Body of pancreas (tissue), 4 donors: ENCODE data around the gene RGS10. TPM values are rescaled to one million over a fixed set of nuclear protein-coding genes. Genes with fewer than 3 reads are reported as not detected.

Experiments
- ATAC-seq: fragments of 150-250 bp; one replicate; pipeline ENCODE4 v1.9.1; 2016
- DNase-seq, 4 donors: peaks; one replicate each; pipeline ENCODE4 v3.0.0-alpha.2; 2019
- H3K27ac ChIP-seq, 4 donors: fragments of 200-600 bp; sonication (generic); 1 replicate in 3 of 4; 2 replicates in 1 of 4; pipeline versions ENCODE4 v1.5.1 to v1.6.1; 2016 to 2019; ENCODE audit warnings: mild to moderate bottlenecking in 1 of 4, mixed read lengths in 1 of 4, moderate library complexity in 1 of 4
- H3K27me3 ChIP-seq, 2 donors: fragments of 200-600 bp; sonication (generic); one replicate each; pipeline ENCODE4 v1.6.0; 2016; ENCODE audit warnings: mild to moderate bottlenecking in 1 of 2
- H3K36me3 ChIP-seq, 2 donors: fragments of 200-600 bp; sonication (generic); replicated peaks in 1 of 2; 2 replicates each; pipeline ENCODE4 v1.5.1; 2016; ENCODE audit warnings: low read depth in 2 of 2; ENCODE audit not compliant: insufficient read depth in 1 of 2
- H3K4me1 ChIP-seq: fragments of 200-600 bp; sonication (generic); one replicate; pipeline ENCODE4 v1.6.0; 2016
- H3K4me3 ChIP-seq, 2 donors: fragments of 200-600 bp; sonication (generic); 1 replicate in 1 of 2; 2 replicates in 1 of 2; pipeline ENCODE4 v1.5.1; 2016 to 2019
- H3K9me3 ChIP-seq, 3 donors: fragments of 200-600 bp; sonication (generic); 1 replicate in 2 of 3; 2 replicates in 1 of 3; pipeline ENCODE4 v1.5.1; 2016
- POLR2A ChIP-seq, 3 donors: fragments of 450-650 bp; IDR thresholded peaks; one replicate each; pipeline ENCODE4 v1.6.1; 2016; ENCODE audit warnings: antibody characterized with exemption in 3 of 3, mild to moderate bottlenecking in 2 of 3
- WGBS, 2 donors: methylation state at CpG; one replicate each; pipeline ENCODE4 v1.1.5; 2017; 5-methylcytosine and 5-hydroxymethylcytosine counted together
- intact Hi-C: fragments of 100-400 bp; cut with DNase I; formaldehyde crosslinking; loops from one replicate; pipeline ENCODE4 v1.15.1; 2023
- total RNA-seq, 2 donors: library from RNA; depleted of rRNA; stranded (reverse); fragments of >200 nt; gene quantifications; one replicate each; pipeline ENCODE4 v1.1.0, GENCODE V29; 2016
- TF ChIP-seq, protein P1 (sequence below), 7 experiments: fragments of 450-650 bp in 4 of 7; fragments of 200-600 bp in 3 of 7; sonication (generic) in 3 of 7; IDR thresholded peaks; one replicate each; pipeline ENCODE4 v1.5.1; 2016 to 2019; ENCODE audit warnings: antibody characterized with exemption in 7 of 7

RGS10 gene
- total RNA-seq, 2 donors from 2014 or later: 13.2 to 21.3 TPM

DNA sequence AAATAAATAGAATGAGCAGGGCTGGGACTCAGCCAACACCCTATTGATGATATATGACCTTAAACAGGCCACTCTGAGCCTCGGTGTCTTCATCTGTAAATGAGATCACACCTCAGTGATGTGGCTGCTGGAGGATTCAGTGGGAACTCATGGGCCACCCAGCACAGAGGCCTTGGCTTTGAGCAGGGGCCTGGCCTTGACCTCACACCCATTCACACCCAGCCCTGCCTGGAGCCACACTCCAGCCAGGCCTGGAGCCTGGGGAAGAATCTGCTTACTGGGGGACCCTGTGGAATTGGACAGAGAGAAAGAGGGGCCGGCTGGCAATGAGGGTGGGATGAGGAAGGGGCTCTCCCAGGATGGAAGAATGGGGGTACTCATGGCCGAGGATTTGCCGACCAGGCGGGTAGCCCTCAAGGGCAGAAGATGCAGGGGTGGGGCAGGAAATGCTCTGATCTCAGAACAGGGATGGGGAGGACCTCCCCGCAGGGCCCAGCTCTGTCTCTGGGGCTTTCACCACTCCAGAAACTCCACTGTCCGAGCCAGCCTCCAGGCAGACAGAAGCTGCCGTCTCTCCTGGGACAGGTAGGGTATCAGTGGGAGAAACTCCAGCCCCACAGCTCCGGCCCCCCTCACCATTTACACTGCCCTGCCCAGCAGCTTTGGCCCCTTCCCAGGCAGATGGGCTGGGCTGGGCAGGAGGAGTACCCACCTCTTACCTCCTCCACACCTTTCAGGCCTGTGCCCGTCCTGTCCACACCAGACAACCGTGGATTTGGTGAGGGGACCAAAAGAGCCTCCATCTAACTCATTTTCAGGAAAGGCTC, 81.9 kb downstream of the RGS10 start:
- intact Hi-C loops: no loop called here
- no peak overlapping the region for H3K27ac ChIP-seq
- DNase-seq: no peak

DNA sequence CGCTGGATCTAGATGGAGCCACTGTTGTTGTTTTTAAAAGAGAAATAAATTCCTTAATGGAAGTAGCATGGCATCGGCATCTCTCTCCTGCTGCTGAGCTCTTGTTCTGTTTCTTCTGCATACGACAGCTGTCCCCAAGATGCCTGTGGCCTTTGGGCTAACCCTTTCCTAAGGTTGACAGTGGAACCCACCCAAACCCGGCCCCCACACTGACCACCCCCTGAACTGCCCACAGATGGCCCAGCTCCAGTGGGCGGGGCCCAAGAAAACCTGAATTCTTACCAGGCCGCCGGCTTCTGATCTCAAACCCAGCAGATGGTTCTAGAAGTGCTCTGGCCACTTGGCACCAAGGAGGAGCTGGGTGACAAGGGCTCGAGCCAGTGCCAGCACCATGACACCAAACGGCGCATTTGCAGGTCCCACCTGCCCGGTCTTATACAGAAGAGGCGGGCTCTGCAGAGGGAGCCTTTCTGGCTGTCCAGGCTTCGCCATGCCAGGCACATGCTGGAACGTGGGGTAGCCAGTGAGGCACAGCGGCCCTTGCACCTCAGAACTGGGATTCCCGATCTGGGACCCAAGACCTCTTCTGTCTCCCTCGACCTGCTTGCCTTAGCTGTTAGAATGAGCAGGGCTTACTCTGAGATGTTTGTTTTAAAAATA, 82.7 kb downstream of the RGS10 start:
- 83 to 90% methylated on average over 16 to 17 of the region's 17 CpGs for WGBS, 2 donors
- intact Hi-C loops: no loop called here
- no peaks in the 10 kb centered on the region for H3K36me3 ChIP-seq
- DNase-seq: no peak
- no peak overlapping the region for H3K4me3 ChIP-seq
- TF ChIP-seq, protein P1, sequence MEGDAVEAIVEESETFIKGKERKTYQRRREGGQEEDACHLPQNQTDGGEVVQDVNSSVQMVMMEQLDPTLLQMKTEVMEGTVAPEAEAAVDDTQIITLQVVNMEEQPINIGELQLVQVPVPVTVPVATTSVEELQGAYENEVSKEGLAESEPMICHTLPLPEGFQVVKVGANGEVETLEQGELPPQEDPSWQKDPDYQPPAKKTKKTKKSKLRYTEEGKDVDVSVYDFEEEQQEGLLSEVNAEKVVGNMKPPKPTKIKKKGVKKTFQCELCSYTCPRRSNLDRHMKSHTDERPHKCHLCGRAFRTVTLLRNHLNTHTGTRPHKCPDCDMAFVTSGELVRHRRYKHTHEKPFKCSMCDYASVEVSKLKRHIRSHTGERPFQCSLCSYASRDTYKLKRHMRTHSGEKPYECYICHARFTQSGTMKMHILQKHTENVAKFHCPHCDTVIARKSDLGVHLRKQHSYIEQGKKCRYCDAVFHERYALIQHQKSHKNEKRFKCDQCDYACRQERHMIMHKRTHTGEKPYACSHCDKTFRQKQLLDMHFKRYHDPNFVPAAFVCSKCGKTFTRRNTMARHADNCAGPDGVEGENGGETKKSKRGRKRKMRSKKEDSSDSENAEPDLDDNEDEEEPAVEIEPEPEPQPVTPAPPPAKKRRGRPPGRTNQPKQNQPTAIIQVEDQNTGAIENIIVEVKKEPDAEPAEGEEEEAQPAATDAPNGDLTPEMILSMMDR (IDR thresholded peaks at IDR 0.05): no peak
- TF ChIP-seq POLR2A (IDR thresholded peaks at IDR 0.05): no peak
- H3K9me3 ChIP-seq: no peaks in the 10 kb centered on the region
- H3K4me1 ChIP-seq: no peaks in the 10 kb centered on the region
- no peaks in the 10 kb centered on the region for H3K27me3 ChIP-seq
- H3K27ac ChIP-seq: no peak overlapping the region
- no peak for ATAC-seq

More for the DNA sequence above, 81.9 kb downstream of the RGS10 start:
- H3K27me3 ChIP-seq: no peaks in the 10 kb centered on the region
- ATAC-seq: no peak
- no peaks in the 10 kb centered on the region for H3K4me1 ChIP-seq
- TF ChIP-seq POLR2A (IDR thresholded peaks at IDR 0.05): no peak
- TF ChIP-seq, protein P1 (IDR thresholded peaks at IDR 0.05): no peak
- no peaks in the 10 kb centered on the region for H3K36me3 ChIP-seq
- WGBS, 2 donors: 87 to 95% methylated on average over 7 to 11 of the region's 11 CpGs
- no peaks in the 10 kb centered on the region for H3K9me3 ChIP-seq
- H3K4me3 ChIP-seq: no peak overlapping the region

DNA sequence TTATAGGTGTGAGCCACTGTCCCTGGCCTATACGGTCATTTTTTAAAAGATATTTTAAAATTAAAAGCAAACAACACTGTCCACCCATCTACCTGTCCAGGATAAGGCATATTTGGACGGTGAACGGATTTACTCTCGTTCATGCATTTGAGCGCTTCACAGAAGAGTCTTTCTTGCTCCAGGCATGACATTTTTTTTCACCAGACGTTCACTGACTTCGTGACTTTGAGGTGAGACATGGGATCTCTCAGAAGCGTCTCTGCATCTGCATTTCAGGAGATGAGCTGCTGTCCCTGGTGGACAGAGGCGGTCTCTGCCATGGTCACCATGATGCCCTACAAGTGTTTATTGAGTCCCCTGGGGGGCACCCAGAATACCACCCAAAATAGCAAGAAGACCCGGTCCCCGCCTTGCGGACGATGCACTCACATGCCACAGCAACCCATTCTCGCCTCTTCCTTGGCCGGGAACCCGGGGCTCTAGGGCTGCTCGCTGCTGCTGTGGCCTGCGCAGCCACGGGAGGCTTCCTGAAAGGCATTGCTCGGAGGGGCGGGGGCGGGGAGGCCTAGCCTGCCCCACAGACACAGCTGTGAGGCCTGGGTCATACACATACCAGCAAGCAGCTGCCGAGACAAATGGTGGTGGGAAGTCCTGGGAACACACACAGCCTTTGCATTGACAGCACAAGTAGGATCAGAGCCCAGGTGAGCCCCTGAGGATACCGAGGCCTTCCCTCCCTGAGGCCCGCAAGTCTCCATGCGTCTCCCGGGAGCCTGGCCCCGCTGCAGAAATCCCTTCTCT, 84.4 kb downstream of the RGS10 start:
- H3K27ac ChIP-seq: no peak overlapping the region
- H3K27me3 ChIP-seq: no peaks in the 10 kb centered on the region
- H3K36me3 ChIP-seq: no peaks in the 10 kb centered on the region
- no peaks in the 10 kb centered on the region for H3K4me1 ChIP-seq
- intact Hi-C loops: no loop called here
- no peak overlapping the region for H3K4me3 ChIP-seq
- 87 to 88% methylated on average over 14 to 28 of the region's 28 CpGs for WGBS, 2 donors
- H3K9me3 ChIP-seq: no peaks in the 10 kb centered on the region
- TF ChIP-seq, protein P1 (IDR thresholded peaks at IDR 0.05): no peak
- no peak for TF ChIP-seq POLR2A (IDR thresholded peaks at IDR 0.05)
- DNase-seq: no peak
- no peak for ATAC-seq

DNA sequence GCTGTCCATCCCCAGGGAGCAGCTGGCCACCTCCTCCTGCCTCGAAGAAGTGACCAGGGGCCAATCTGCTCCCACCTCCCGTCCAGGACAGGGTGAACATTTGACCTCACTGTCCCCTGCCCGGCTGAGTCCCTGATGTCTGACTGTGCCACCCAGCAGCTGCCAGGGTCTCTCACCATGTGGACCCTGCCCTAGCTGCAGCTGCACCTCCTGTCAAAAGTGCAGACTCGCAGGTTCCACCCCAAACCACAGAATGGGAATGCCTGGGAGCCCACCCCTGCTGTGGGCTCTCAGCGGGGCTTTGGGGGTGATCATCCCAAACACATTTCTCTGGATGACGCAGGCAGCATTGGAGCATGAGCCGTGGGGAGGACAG, 86.1 kb downstream of the RGS10 start:
- no peak overlapping the region for H3K4me3 ChIP-seq
- H3K9me3 ChIP-seq: no peaks in the 10 kb centered on the region
- TF ChIP-seq, protein P1 (IDR thresholded peaks at IDR 0.05): no peak
- no peak for TF ChIP-seq POLR2A (IDR thresholded peaks at IDR 0.05)
- ATAC-seq (no peak), DNase-seq (no peak)
- H3K27me3 ChIP-seq: no peaks in the 10 kb centered on the region
- H3K4me1 ChIP-seq: no peaks in the 10 kb centered on the region
- intact Hi-C loops: no loop called here
- no peaks in the 10 kb centered on the region for H3K36me3 ChIP-seq
- 78 to 90% methylated on average over 3 to 5 of the region's 7 CpGs for WGBS, 2 donors
- H3K27ac ChIP-seq: no peak overlapping the region
